ENCODE results near the gene SAFB. TPM values are rescaled to one million over a fixed set of nuclear protein-coding genes. Genes with fewer than 3 reads are reported as not detected.

The SAFB gene
- total RNA-seq, 1 donor from 2014 or later, result 97.1 TPM

GRCh38 chr19:5587661-5588060, 35.2 kb upstream of the SAFB start:
- H3K4me1 Mint-ChIP-seq (ENCODE audit: unreplicated experiment), result peaks cover 18% of the 10 kb centered on the region
- no peak overlapping the region for H3K27ac Mint-ChIP-seq (ENCODE audit: unreplicated experiment)
- TF ChIP-seq, protein P1, sequence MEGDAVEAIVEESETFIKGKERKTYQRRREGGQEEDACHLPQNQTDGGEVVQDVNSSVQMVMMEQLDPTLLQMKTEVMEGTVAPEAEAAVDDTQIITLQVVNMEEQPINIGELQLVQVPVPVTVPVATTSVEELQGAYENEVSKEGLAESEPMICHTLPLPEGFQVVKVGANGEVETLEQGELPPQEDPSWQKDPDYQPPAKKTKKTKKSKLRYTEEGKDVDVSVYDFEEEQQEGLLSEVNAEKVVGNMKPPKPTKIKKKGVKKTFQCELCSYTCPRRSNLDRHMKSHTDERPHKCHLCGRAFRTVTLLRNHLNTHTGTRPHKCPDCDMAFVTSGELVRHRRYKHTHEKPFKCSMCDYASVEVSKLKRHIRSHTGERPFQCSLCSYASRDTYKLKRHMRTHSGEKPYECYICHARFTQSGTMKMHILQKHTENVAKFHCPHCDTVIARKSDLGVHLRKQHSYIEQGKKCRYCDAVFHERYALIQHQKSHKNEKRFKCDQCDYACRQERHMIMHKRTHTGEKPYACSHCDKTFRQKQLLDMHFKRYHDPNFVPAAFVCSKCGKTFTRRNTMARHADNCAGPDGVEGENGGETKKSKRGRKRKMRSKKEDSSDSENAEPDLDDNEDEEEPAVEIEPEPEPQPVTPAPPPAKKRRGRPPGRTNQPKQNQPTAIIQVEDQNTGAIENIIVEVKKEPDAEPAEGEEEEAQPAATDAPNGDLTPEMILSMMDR (IDR thresholded peaks at IDR 0.05), result no peak
- H3K4me3 Mint-ChIP-seq (ENCODE audit: unreplicated experiment), result no peak overlapping the region
- H3K9me3 Mint-ChIP-seq (ENCODE audit: unreplicated experiment), result no peaks in the 10 kb centered on the region
- peaks cover 33% of the 10 kb centered on the region for H3K36me3 Mint-ChIP-seq (ENCODE audit: unreplicated experiment)
- DNase-seq (ENCODE audit: extremely low spot score, unreplicated experiment), result no peak
- no peaks in the 10 kb centered on the region for H3K27me3 Mint-ChIP-seq (ENCODE audit: unreplicated experiment)

DNA sequence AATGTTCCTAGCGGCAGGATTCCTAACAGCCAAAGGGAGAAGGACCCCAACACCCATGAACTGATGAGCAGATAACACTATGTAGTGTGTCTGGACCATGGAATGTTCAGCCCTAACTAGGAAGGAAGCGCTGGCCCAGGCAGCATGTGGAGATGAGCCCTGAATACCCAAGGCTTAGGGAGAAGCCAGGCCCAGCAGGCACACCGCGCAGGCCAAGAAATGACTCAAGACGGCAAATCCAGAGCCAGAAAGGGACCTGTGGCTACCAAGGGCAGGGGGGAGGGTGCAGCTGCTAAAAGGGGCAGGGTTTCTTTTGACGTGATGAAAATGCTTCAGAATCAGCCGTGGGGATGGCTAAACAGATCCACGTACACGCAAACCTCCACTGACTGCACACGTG, 34.4 kb upstream of the SAFB start:
- Mint-ChIP-seq H3K27ac (ENCODE audit: unreplicated experiment) (no peak overlapping the region), H3K27me3 (ENCODE audit: unreplicated experiment) (no peaks in the 10 kb centered on the region), H3K9me3 (ENCODE audit: unreplicated experiment) (no peaks in the 10 kb centered on the region), H3K4me1 (ENCODE audit: unreplicated experiment) (peaks cover 16% of the 10 kb centered on the region), H3K36me3 (ENCODE audit: unreplicated experiment) (peaks cover 39% of the 10 kb centered on the region), H3K4me3 (ENCODE audit: unreplicated experiment) (no peak overlapping the region)
- no peak for DNase-seq (ENCODE audit: extremely low spot score, unreplicated experiment)
- TF ChIP-seq, protein P1 (IDR thresholded peaks at IDR 0.05), result no peak

DNA sequence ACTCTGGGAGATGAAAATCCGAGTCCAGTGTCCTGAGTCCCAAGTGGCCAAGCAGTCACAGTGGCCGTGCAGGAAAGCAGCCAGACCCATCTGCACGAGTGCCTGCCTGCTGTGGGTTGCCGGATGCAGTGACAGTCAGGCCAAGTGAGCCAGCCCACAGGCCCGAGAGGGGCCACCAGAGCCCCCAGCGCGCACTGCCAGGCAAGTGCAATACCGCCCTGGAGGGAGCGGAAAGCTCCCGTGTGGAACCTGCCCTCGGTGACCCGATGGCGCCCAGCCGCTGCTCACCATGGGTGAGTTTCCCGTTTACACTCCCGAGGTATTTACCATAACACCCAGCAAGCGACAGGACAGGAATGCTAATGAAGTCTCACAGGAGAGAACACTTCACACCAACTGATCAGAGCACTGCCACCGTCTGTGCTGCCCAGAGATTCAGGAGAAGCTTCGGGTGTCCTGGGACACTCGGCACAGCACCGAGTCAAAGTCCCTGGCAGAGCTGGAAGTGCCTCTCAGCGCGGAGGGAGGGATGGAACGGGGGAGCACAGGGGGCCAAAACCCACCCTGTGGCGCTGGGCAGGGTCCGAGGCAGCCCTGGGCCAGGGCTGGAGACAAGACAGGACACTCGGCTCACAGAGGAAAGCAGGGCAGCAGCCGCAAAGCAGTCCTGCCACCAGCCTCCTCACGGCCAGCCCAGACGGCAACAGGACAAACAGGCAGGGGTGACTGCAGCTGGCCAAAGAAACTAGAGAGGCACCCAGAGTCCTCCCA, 33.8 kb upstream of the SAFB start:
- H3K36me3 Mint-ChIP-seq (ENCODE audit: unreplicated experiment), result peaks cover 41% of the 10 kb centered on the region

DNA sequence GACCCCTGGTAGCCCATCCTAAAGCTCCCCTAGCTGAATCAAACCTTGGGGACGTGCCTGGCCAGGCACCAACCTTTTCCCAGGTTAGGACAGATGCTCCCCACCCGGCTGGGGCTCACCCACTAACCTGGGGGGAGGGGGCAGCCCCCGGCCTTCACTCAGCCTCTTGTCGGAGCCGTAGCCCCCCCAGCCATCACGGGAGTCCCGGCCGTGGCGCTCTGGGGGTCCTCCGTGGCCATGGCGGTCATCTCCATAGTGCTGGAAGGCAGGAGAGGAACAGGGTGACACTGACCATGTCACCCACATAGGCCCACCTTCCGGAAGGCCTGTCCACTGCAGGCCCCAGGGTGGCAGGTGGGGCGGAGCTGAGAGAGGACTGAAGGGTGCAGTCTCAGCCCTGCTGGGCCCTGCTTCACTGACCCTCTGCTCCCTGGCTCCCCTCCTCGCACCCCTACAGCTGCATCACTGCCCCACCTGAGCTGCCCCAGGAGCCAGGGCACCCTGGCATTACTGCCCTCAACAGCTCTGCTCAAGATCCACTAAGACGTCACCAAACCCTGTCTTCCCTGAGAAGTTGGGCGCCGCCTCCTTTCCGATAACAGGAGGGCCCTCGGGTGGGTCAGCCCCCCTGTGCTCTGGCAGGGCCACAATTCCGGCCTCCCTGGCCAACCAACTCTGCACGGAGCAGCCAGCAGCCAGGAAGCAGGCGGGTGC, 32.6 kb upstream of the SAFB start:
- no peak overlapping the region for H3K4me3 Mint-ChIP-seq (ENCODE audit: unreplicated experiment)
- peaks cover 48% of the 10 kb centered on the region for H3K36me3 Mint-ChIP-seq (ENCODE audit: unreplicated experiment)
- peaks cover 13% of the 10 kb centered on the region for H3K4me1 Mint-ChIP-seq (ENCODE audit: unreplicated experiment)
- H3K27ac Mint-ChIP-seq (ENCODE audit: unreplicated experiment), result no peak overlapping the region
- no peaks in the 10 kb centered on the region for H3K9me3 Mint-ChIP-seq (ENCODE audit: unreplicated experiment)
- TF ChIP-seq, protein P1 (IDR thresholded peaks at IDR 0.05), result no peak
- DNase-seq (ENCODE audit: extremely low spot score, unreplicated experiment), result no peak
- no peaks in the 10 kb centered on the region for H3K27me3 Mint-ChIP-seq (ENCODE audit: unreplicated experiment)

More for the DNA sequence above, 33.8 kb upstream of the SAFB start:
- Mint-ChIP-seq H3K27me3 (ENCODE audit: unreplicated experiment) (no peaks in the 10 kb centered on the region), H3K4me3 (ENCODE audit: unreplicated experiment) (no peak overlapping the region), H3K9me3 (ENCODE audit: unreplicated experiment) (no peaks in the 10 kb centered on the region), H3K27ac (ENCODE audit: unreplicated experiment) (no peak overlapping the region), H3K4me1 (ENCODE audit: unreplicated experiment) (peaks cover 16% of the 10 kb centered on the region)
- no peak for DNase-seq (ENCODE audit: extremely low spot score, unreplicated experiment)
- TF ChIP-seq, protein P1 (IDR thresholded peaks at IDR 0.05), result no peak

DNA sequence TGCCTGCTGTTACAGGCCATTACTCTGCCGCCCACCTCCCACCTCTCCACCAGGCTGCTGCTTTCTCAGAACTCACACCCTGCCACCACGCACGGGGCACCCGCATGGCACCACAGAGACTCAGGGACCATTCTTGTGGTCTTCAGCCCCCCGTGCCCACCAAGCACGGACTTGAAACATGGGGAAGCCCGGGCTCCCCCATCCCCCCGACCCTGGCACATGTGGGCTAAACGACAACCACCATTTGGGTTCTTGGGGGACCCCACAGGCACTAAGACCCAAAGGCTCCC, 32.1 kb upstream of the SAFB start:
- Mint-ChIP-seq H3K9me3 (ENCODE audit: unreplicated experiment) (no peaks in the 10 kb centered on the region), H3K4me3 (ENCODE audit: unreplicated experiment) (no peak overlapping the region), H3K27me3 (ENCODE audit: unreplicated experiment) (no peaks in the 10 kb centered on the region), H3K27ac (ENCODE audit: unreplicated experiment) (no peak overlapping the region), H3K4me1 (ENCODE audit: unreplicated experiment) (peaks cover 8% of the 10 kb centered on the region), H3K36me3 (ENCODE audit: unreplicated experiment) (peaks cover 52% of the 10 kb centered on the region)
- TF ChIP-seq, protein P1 (IDR thresholded peaks at IDR 0.05), result no peak
- DNase-seq (ENCODE audit: extremely low spot score, unreplicated experiment), result no peak

All from osteocyte (in vitro differentiated cells).